ENCODE data around the gene FARS2. TPM values are rescaled to one million over a fixed set of nuclear protein-coding genes. Genes with fewer than 3 reads are reported as not detected.

FARS2 gene
- total and polyA plus RNA-seq, 2 donors (not counting 1 experiment from before 2014, with no cell fraction given): 33.0 to 35.5 TPM

DNA sequence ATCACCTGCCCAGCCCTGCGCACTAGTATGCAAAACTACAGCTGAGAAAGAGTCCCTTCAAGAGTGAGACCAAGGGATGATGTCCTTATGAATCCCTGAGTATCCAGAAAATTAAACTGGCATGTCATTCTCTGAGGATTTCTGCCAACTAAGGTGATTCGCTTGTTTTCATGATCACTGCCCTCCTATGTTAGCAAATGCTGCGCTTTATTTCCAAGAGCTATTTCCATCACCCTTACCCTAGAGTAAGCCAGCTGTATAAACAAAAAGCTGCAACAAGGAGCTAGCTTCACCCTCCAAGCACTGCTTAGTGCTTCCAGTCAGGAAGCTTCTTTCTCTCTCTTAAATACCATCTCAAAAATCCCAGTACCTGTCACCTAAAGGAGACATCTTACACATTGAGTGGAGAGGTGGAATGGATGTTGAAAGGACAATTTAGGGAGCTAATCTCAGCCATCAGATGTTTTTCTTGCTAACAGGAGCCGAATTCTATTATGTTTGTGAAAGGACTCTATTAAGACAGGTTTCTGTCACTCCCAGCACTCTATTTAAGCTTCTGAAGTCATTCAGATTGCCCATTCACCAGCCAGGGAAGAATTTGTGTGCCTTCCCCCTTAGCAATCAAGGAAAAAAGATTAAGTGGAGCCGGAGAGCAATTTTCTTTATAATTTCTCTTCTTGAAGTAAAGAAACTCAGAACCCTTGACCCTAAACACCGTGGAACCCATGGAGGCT is 423.2 kb downstream of the FARS2 start:
- peaks cover 24% of the 10 kb centered on the region for H3K4me1 Mint-ChIP-seq
- Histone ChIP-seq H3K36me3 (replicated peaks in 1 of 2; ENCODE audit: control extremely low read depth in 1 of 2, control insufficient read depth in 1 of 2, extremely low read depth in 1 of 2, insufficient read depth in 2 of 2, low read length in 1 of 2) (no peaks in the 10 kb centered on the region), H3K4me2 (replicated peaks; ENCODE audit: low read depth, low read length, poor library complexity, severe bottlenecking) (no peak overlapping the region), H3K79me2 (ENCODE audit: control insufficient read depth, insufficient read depth, low read length) (no peaks in the 10 kb centered on the region), H3K9ac (ENCODE audit: low read length) (no peak overlapping the region), H3K4me1 (ENCODE audit: control insufficient read depth in 2 of 2, insufficient read depth in 2 of 2, low read length in 2 of 2) (peaks cover 23 to 24% of the 10 kb centered on the region in 2 donors), H4K20me1 (ENCODE audit: control insufficient read depth, insufficient read depth, low read length, poor library complexity, severe bottlenecking) (no peaks in the 10 kb centered on the region), H2AFZ (ENCODE audit: insufficient read depth, low read depth, low read length, poor library complexity, severe bottlenecking) (no peak overlapping the region), H3K9me3 (ENCODE audit: control extremely low read depth in 1 of 3, control insufficient read depth in 2 of 3, insufficient read depth in 1 of 3, low read length in 2 of 3) (peaks cover 0 to 8% (median 0%) of the 10 kb centered on the region in 3 donors), H3K27ac (ENCODE audit: low read length in 2 of 2) (no peak overlapping the region), H3K27me3 (replicated peaks in 1 of 4; ENCODE audit: control extremely low read depth in 1 of 4, control insufficient read depth in 3 of 4, insufficient read depth in 4 of 4, low read length in 3 of 4) (no peaks in the 10 kb centered on the region), H3K4me3 (ENCODE audit: control extremely low read depth in 1 of 5, extremely low read depth in 1 of 5, insufficient read depth in 1 of 5, low read depth in 2 of 5, low read length in 4 of 5) (no peak overlapping the region)
- no peak overlapping the region for H3K4me3 Mint-ChIP-seq
- TF ChIP-seq EZH2 (IDR thresholded peaks at IDR 0.05; ENCODE audit: borderline replicate concordance, insufficient read depth, low read depth, low read length, poor library complexity, severe bottlenecking): no peak
- TF ChIP-seq, protein P1, sequence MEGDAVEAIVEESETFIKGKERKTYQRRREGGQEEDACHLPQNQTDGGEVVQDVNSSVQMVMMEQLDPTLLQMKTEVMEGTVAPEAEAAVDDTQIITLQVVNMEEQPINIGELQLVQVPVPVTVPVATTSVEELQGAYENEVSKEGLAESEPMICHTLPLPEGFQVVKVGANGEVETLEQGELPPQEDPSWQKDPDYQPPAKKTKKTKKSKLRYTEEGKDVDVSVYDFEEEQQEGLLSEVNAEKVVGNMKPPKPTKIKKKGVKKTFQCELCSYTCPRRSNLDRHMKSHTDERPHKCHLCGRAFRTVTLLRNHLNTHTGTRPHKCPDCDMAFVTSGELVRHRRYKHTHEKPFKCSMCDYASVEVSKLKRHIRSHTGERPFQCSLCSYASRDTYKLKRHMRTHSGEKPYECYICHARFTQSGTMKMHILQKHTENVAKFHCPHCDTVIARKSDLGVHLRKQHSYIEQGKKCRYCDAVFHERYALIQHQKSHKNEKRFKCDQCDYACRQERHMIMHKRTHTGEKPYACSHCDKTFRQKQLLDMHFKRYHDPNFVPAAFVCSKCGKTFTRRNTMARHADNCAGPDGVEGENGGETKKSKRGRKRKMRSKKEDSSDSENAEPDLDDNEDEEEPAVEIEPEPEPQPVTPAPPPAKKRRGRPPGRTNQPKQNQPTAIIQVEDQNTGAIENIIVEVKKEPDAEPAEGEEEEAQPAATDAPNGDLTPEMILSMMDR (IDR thresholded peaks at IDR 0.05): no peak
- POLR2A ChIA-PET: no interaction called here
- ATAC-seq (ENCODE audit: low read depth) (no peak), DNase-seq (no peak)
- H3K27ac Mint-ChIP-seq: no peak overlapping the region
- no peaks in the 10 kb centered on the region for H3K27me3 Mint-ChIP-seq
- WGBS (ENCODE audit: insufficient coverage): 100% methylated on average over 3 of the region's 6 CpGs
- intact Hi-C loops (cut with micrococcal nuclease): loop anchor here (5.0 kb wide), 1 partner anchor 38 kb away; no protein-coding TSS in a partner anchor
- H3K9me3 Mint-ChIP-seq (ENCODE audit: insufficient read depth): peaks cover 3% of the 10 kb centered on the region
- CTCF ChIA-PET: interaction anchor here (1.1 kb wide), 1 partner anchor 13 kb away, joined by 4 read pairs; no protein-coding TSS in a partner anchor
